ENCODE data around the gene TMEM212. TPM values are rescaled to one million over a fixed set of nuclear protein-coding genes. Genes with fewer than 3 reads are reported as not detected.

Gene TMEM212
- total and polyA plus RNA-seq, 2 of the 13 experiments (the other 11 are each of a cell fraction or from before 2014, with no cell fraction given) = not detected

GRCh38 chr3:171842864-171843518 lies at the start of gene TMEM212 (continued):
- TF ChIP-seq TMF1 (CRISPR knock-in tag; IDR thresholded peaks at IDR 0.05; ENCODE audit: low read depth) = no peak
- TF ChIP-seq FOXK1 (CRISPR knock-in tag; IDR thresholded peaks at IDR 0.05; ENCODE audit: borderline replicate concordance, low read depth) = peak; percentile 61; the same call in 1 of the 2 replicates
- peak; percentile 34; the same call in 1 of the 2 replicates for TF ChIP-seq SP5 (CRISPR knock-in tag; IDR thresholded peaks at IDR 0.05; ENCODE audit: borderline replicate concordance, low read depth)
- TF ChIP-seq SOX5 (CRISPR knock-in tag; IDR thresholded peaks at IDR 0.05; ENCODE audit: borderline replicate concordance) = peak; percentile 84; the same call in 1 of the 2 replicates
- peak; percentile 66 for TF ChIP-seq MED8 (CRISPR knock-in tag; IDR thresholded peaks at IDR 0.05; ENCODE audit: insufficient replicate concordance)
- TF ChIP-seq SALL1 (CRISPR knock-in tag; IDR thresholded peaks at IDR 0.05) = peak; percentile 55; the same call in 1 of the 2 replicates
- TF ChIP-seq RXRB (CRISPR knock-in tag; IDR thresholded peaks at IDR 0.05; ENCODE audit: borderline replicate concordance) = 0 out of 2 replicates have a peak, but pooled peaks have one; percentile 47
- peak; percentile 38; the same call in 1 of the 2 replicates for TF ChIP-seq SOX13 (IDR thresholded peaks at IDR 0.05)
- peak in 1 of 2 experiments; percentile 89; a peak in 2 of 4 replicates for TF ChIP-seq SOX13 (CRISPR knock-in tag; conservative IDR thresholded peaks at IDR 0.05 in 1 of 2, IDR thresholded peaks at IDR 0.05 in 1 of 2)
- peak; percentile 37; the same call in 1 of the 2 replicates for TF ChIP-seq HOXA3 (CRISPR knock-in tag; IDR thresholded peaks at IDR 0.05)
- no peak for TF ChIP-seq KDM5B (CRISPR knock-in tag; IDR thresholded peaks at IDR 0.05; ENCODE audit: borderline replicate concordance)
- no peak for TF ChIP-seq ATF2 (CRISPR knock-in tag; IDR thresholded peaks at IDR 0.05)
- TF ChIP-seq KLF13 (CRISPR knock-in tag; IDR thresholded peaks at IDR 0.05) = no peak
- 0 out of 2 replicates have a peak, but pooled peaks have one; percentile 15 for TF ChIP-seq ZNF614 (CRISPR knock-in tag; IDR thresholded peaks at IDR 0.05; ENCODE audit: borderline replicate concordance)
- peak; percentile 57 for TF ChIP-seq POGZ (CRISPR knock-in tag; IDR thresholded peaks at IDR 0.05)
- peak; percentile 72 for TF ChIP-seq CREM (IDR thresholded peaks at IDR 0.05)
- TF ChIP-seq CREM (CRISPR knock-in tag; IDR thresholded peaks at IDR 0.05) = no peak
- no peak for TF ChIP-seq FOXP1 (IDR thresholded peaks at IDR 0.05)
- TF ChIP-seq FOXP1 (CRISPR knock-in tag; IDR thresholded peaks at IDR 0.05) = no peak
- TF ChIP-seq MAFK (conservative IDR thresholded peaks at IDR 0.05 in 1 of 2, IDR thresholded peaks at IDR 0.05 in 1 of 2; ENCODE audit: low read length in 2 of 2) = peak; percentile 83 to 89
- TF ChIP-seq ZNF292 (CRISPR knock-in tag; IDR thresholded peaks at IDR 0.05; ENCODE audit: borderline replicate concordance, low read depth) = 0 out of 2 replicates have a peak, but pooled peaks have one; percentile 34
- no peak for TF ChIP-seq ZNF383 (CRISPR knock-in tag; IDR thresholded peaks at IDR 0.05; ENCODE audit: borderline replicate concordance)
- TF ChIP-seq TCF7 (IDR thresholded peaks at IDR 0.05; ENCODE audit: low read depth) = peak; percentile 80
- no peak for TF ChIP-seq RFX3 (CRISPR knock-in tag; IDR thresholded peaks at IDR 0.05)
- TF ChIP-seq MAFF (IDR thresholded peaks at IDR 0.05; ENCODE audit: low read depth, low read length) = peak; percentile 78
- TF ChIP-seq DBP (CRISPR knock-in tag; IDR thresholded peaks at IDR 0.05; ENCODE audit: not compliant biosample characterization) = no peak
- TF ChIP-seq FOXO1 (CRISPR knock-in tag; IDR thresholded peaks at IDR 0.05) = peak; percentile 84
- peak; percentile 63 for TF ChIP-seq ZFX (CRISPR knock-in tag; IDR thresholded peaks at IDR 0.05; ENCODE audit: low read depth)
- no peak for TF ChIP-seq SOX6 (IDR thresholded peaks at IDR 0.05)
- peak; percentile 85 for TF ChIP-seq SOX6 (CRISPR knock-in tag; IDR thresholded peaks at IDR 0.05)
- peak; percentile 66 for TF ChIP-seq BCL6 (CRISPR knock-in tag; IDR thresholded peaks at IDR 0.05)

Measured in HepG2 (cell line).